SK-N-MC (cell line): Measurements from ENCODE around the gene RBM47.

ENCODE experiments used
- EZH2 ChIP-seq: fragments of 200-600 bp; sonication (generic); IDR thresholded peaks from one replicate; pipeline ENCODE4 v1.6.1; 2017; ENCODE audit warnings: antibody characterized with exemption
- FOXP2 ChIP-seq: optimal IDR thresholded peaks from 2 replicates; pipeline ENCODE3; 2011; ENCODE audit warnings: mild to moderate bottlenecking, moderate library complexity; ENCODE audit not compliant: insufficient read depth; ENCODE audit errors: extremely low read length, control extremely low read depth
- POLR2AphosphoS5 ChIP-seq: IDR thresholded peaks from 2 replicates; pipeline ENCODE4 v1.6.1; 2012; ENCODE audit warnings: mild to moderate bottlenecking, low read depth, low read length, borderline replicate concordance

- no peak for TF ChIP-seq EZH2
- no peak for TF ChIP-seq POLR2AphosphoS5
- no peak for TF ChIP-seq FOXP2
These were observed 37.6 kb downstream of the RBM47 start for GRCh38 chr4:40592034-40592433.
